Medulla oblongata (tissue), 1 donor: Measurements from ENCODE around the gene IER5L.
A peak's percentile ranks its signal among the peaks of the same experiment; 100 is the strongest.

ENCODE experiments used
- DNase-seq: peaks from one replicate; pipeline ENCODE4 v3.0.0-alpha.2; 2015; ENCODE audit errors: extremely low spot score

IER5L gene

GRCh38 chr9:129161534-129161837 is 16.6 kb downstream of the IER5L start:
- DNase-seq: no peak

GRCh38 chr9:129160712-129161533 is 17.1 kb downstream of the IER5L start:
- no peak for DNase-seq

GRCh38 chr9:129156163-129156562 is 21.9 kb downstream of the IER5L start:
- DNase-seq: no peak

DNA sequence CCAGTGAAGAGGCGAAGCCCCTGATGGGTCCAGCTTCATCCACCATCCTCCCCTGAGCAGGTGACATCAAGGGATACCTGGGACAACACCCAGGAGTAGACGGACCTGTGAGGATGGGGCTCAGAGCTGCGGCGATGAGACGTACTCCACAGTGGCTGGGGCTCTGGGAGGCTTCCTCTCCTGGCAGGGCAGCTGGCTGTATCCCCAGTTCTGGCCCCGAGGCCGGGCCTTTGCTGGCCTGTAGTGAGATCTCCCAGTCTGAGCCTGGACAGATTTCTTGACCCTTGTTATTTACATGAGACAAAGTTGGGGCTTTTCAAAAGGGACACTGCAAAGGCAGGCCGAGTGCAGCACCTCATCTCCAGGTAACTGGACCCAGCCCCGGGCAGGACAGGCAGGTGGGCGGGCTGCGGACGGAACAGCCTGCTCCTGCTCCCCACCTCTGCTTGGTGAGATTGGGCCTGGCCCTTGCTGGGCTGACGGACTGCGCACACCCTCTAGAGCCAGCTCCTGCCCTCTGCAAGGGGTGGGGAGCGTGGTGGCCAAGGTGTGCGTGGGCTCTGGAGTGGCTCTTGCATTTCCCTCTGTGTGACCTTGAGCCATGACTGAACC is 23.1 kb downstream of the IER5L start:
- DNase-seq: no peak

DNA sequence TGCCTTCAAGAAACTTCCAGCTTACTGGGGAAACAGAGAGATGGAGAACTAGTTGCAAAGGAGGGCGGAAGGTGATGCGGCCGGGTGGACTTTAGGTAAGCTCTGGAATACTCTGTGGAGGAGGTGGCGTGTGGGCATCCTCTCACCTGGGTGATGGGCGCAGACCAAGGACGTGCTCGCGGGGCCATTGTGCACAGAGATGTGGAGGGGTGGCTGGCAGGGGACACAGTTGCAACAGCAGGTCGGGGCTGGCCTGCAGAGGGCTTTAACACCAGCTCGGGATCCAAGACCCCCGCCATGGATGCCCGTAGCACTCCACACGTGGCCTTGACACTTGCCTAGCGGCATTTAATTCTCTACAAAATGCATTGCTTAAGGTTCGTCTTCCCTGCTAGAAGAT is 26.6 kb downstream of the IER5L start:
- no peak for DNase-seq

- no peak for DNase-seq
These were observed 27.3 kb downstream of the IER5L start for GRCh38 chr9:129150672-129151211.

DNA sequence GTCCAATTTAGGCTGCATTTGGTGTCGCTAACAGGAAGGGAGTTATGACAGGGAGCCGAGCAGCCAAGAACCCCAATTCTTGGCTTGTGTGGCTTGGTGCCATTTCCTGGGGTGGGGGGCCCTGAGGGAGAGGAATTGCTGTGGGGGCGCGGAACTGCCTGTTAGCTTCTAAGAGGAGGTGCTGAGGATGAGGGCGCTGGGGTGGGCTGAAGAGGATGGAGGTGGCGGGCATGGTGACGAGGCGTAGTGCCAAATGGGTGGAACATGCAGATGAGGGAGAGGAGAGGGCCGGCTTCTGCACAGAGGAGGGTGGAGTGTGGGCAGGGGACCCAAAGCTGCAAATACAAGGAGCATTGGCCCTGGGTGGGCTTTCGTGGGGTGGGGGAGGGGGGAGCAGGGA is 27.9 kb downstream of the IER5L start:
- DNase-seq: no peak

GRCh38 chr9:129149442-129149841 is 28.6 kb downstream of the IER5L start:
- DNase-seq: no peak

GRCh38 chr9:129148463-129149204 is 29.4 kb downstream of the IER5L start:
- DNase-seq: no peak

DNA sequence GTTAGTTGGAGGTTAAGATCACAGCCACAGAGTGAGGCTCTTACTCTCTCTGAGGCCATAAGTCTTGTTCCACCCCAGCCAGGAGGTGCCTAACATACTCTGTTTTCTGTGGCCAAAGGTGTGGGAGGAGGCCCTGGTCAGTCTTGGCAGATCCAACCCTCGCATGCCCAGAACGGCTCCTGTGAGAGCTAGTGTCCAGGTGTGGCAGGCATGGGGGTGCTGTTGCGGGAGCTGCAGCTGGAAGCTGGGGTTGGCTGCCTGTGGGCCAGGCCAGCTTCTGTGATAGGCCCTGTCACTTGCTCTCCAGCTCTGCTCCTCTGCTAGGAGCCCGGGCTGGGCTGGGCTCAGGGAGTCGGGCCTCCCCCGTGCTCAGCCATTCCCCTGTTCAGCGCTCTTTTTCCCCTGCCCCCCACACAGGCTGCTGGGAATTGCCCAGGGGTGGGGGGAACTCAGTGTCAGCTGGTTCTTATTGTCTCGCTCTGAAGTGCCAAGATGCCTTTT is 31.6 kb downstream of the IER5L start:
- DNase-seq: peak; percentile 78

DNA sequence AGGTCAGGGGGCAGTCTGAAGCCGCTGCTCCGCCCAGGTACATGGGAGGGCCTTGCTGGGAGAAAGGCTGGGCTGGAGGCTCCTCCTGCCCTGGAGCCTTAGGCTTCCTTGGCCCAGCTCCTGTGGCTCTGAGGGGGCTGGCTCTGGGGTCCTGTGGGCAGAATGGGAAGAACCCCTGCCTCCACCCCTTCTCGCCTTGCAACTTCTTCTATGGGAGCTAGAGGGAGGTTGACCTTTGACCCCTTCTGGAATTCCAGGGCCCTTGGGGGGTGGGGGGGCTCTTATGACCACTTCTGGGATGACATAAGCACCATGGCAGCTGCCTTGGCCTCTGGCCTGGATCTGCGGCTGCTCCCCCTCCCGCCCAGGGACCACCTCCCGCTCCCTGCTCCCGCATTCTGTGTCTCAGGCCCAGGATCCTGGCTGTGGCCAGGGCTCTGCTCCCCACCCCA is 32.2 kb downstream of the IER5L start:
- DNase-seq: peak; percentile 27

DNA sequence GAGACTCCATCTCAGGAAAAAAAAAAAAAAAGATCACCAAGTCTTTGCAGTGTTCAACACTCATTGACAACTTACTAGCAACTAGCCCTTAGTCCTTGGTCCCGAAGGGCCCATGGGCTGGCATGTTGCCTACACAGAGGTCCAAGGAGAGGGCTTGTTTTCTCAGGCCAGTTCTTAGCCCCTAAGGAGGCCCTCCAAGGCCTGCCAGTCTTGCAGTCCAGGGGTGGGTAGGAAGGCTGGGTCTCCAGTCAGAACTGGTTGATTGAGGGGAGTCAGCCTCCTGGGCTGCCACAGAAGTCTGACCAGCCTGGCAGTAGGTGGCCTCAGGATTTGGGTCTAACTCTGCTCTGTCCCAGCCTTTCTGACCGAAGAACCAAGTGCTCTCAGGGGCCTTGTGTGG is 32.7 kb downstream of the IER5L start:
- DNase-seq: no peak

DNA sequence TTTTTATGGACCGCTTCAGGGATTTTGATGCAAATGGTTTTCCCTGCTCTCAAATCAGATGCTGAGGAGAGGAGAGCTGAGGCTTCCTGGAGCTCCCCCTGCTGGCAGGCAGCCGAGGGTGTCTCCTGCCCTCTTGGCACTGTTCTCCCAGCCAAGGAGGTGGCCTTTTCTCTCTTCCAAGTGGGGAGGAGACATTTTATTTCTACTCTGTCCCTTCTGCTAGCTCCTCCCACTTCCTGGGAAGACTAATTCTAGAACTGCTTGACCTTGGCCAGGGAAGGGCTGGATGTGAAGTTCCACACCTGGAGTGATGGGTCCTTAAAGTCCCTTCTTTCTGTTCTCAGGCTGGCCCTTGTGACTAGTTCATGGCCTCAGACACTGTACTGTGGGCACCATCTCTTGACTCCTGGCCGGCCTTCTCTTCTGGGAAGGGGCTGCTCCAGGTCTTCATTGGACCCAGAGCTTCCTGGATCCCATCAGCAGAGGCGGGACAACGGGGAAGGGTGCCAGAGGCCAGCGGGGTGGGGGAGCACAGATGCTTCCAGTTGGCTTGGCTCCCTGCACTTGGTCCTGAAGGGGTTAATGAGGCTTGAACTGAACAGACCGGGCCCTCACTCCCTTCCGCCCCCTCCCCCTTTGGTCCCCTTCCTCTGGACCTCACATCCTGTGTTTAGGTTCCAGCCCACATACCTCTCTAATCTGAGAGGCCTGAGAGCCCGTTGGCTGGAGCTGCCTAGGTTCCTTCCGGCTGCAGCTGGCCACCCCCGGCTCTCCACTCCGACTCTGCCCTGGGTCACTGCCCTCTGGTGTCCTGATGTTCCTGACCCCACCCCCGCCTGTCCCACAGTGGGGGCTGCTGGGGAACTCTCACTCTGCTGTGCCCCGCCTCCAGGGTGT is 34.8 kb downstream of the IER5L start:
- peak; percentile 94 for DNase-seq

GRCh38 chr9:129142138-129142935 is 35.7 kb downstream of the IER5L start:
- DNase-seq: no peak

- DNase-seq: peak; percentile 88
These were observed 36.7 kb downstream of the IER5L start for GRCh38 chr9:129141066-129142041.

DNA sequence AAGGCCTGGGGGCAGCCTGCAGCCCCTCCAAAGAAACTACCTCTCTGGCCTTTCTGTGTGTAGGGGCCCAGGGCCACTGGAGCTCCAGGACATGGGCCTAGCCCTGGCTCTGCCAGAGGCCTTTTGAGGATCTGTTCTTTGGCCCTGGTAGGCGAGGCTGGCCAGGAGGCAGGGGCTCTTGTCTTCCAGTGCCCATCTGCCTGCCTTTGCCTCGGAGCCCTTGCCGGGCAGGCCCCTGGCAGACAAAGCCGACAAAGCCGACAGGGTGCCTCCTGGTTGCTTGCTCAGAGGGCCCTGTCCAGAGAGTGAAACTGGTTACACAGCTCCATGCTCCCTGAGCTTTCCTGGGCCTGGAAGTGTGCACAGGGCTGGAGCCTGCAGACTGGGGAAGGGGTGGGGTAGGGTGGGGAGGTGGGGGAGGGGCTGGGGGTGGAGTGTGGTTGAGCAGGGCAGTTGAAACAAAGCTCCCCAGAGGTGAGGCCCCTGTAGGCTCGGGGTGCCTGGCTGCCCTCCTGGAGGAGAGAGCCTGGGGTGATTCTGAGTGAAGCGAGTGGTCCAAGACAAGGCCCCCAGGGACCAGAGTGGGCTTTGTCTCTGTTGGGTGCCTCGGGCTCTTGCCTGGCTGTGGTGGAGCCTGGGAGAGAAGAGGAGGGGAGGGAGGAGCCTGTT is 37.5 kb downstream of the IER5L start:
- DNase-seq: peak; percentile 51

DNA sequence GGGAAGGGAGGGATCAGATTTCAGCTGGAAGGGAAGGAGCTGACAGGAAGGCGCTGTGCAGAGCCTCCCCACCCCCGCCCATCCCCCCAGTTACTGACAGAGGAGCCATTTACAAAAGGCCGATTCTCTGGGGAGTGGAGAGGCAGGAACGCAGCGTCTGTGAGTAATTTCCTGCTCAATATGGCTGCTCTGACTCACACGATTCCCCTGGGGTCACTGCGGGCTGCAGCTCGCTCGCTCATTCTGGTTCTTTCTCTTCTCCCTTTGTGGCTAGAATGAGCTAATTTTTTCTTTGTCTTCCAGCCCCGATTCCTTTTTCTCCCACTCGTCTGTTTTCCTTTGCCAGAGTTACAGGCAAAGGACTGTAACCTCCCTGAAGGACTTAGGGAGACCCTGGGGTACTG is 38.1 kb downstream of the IER5L start:
- peak; percentile 96 for DNase-seq

- peak; percentile 97 for DNase-seq
These were observed 38.6 kb downstream of the IER5L start for GRCh38 chr9:129139233-129139992.
